Fibroblast of mammary gland (primary cell): ENCODE data around the gene DENND4A.
"Not testable (repeated sequence)": the region's sequence is repeated elsewhere in the genome, so short reads cannot be mapped to it uniquely, and the experiment has no call there.

Experiments used
- DNase-seq: peaks from one replicate; pipeline ENCODE4 v3.0.0-alpha.2; 2010; ENCODE audit warnings: low read depth
- H3K4me3 ChIP-seq: 2 replicates; pipeline ENCODE4 v1.5.1; 2011; ENCODE audit warnings: low read depth, mild to moderate bottlenecking, low read length, moderate library complexity; ENCODE audit not compliant: control insufficient read depth
- CTCF ChIP-seq: conservative IDR thresholded peaks from 2 replicates; pipeline ENCODE4 v1.5.1; 2011; ENCODE audit warnings: low read depth, low read length, inconsistent platforms; ENCODE audit not compliant: control insufficient read depth, insufficient read depth

The DENND4A gene

GRCh38 chr15:65787260-65787659 lies 4.8 kb downstream of the DENND4A start:
- no peak for TF ChIP-seq CTCF
- no peak overlapping the region for H3K4me3 ChIP-seq

GRCh38 chr15:65785151-65785550 lies 6.9 kb downstream of the DENND4A start:
- H3K4me3 ChIP-seq: no peak overlapping the region
- TF ChIP-seq CTCF: no peak
- DNase-seq: no peak

More at GRCh38 chr15:65787260-65787659, 4.8 kb downstream of the DENND4A start:
- no peak for DNase-seq

GRCh38 chr15:65783872-65784271 lies 8.2 kb downstream of the DENND4A start:
- no peak overlapping the region for H3K4me3 ChIP-seq
- TF ChIP-seq CTCF: no peak
- no peak for DNase-seq

- DNase-seq: no peak
- no peak for TF ChIP-seq CTCF
- H3K4me3 ChIP-seq: no peak overlapping the region
These were observed 10.0 kb downstream of the DENND4A start for GRCh38 chr15:65782096-65782495.

- DNase-seq, H3K4me3 ChIP-seq: not testable (repeated sequence)
These were observed 13.4 kb downstream of the DENND4A start for GRCh38 chr15:65778701-65779100.

- TF ChIP-seq CTCF: no peak
- H3K4me3 ChIP-seq: no peak overlapping the region
- DNase-seq: no peak
These were observed 13.8 kb downstream of the DENND4A start for GRCh38 chr15:65778269-65778668.

- no peak for DNase-seq
- TF ChIP-seq CTCF: no peak
- no peak overlapping the region for H3K4me3 ChIP-seq
These were observed 14.2 kb downstream of the DENND4A start for GRCh38 chr15:65777843-65778242.
